Aorta (tissue), 5 donors: ENCODE results near the gene ACVR1B. TPM values are rescaled to one million over a fixed set of nuclear protein-coding genes. Genes with fewer than 3 reads are reported as not detected.
A peak's percentile ranks its signal among the peaks of the same experiment; 100 is the strongest.

Experiments used
- ATAC-seq: fragments of 200-7000 bp; cut with Tn5 transposase; one replicate; pipeline ENCODE4 v1.9.1; 2022; ENCODE audit warnings: moderate library complexity; ENCODE audit not compliant: low FRiP score
- DNase-seq, 2 donors: peaks; one replicate each; pipeline ENCODE4 v3.0.0-alpha.2; 2020
- H3K27ac ChIP-seq, 2 donors: one replicate each; pipeline ENCODE4 v1.5.1; 2013; ENCODE audit warnings: low read length in 2 of 2, mild to moderate bottlenecking in 2 of 2, moderate library complexity in 2 of 2, control low read depth in 1 of 2, inconsistent platforms in 1 of 2, low read depth in 1 of 2
- H3K27me3 ChIP-seq, 2 donors: one replicate each; pipeline ENCODE4 v1.6.1; 2013; ENCODE audit warnings: control low read depth in 1 of 2, low read length in 1 of 2, mild to moderate bottlenecking in 1 of 2, moderate library complexity in 1 of 2; ENCODE audit not compliant: insufficient read depth in 2 of 2, control insufficient read depth in 1 of 2
- H3K36me3 ChIP-seq, 2 donors: one replicate each; pipeline ENCODE4 v1.6.1; 2013; ENCODE audit warnings: control low read depth in 1 of 2, low read length in 1 of 2, mild to moderate bottlenecking in 1 of 2; ENCODE audit not compliant: insufficient read depth in 2 of 2, control insufficient read depth in 1 of 2
- H3K4me1 ChIP-seq, 2 donors: one replicate each; pipeline ENCODE4 v1.6.1; 2013; ENCODE audit warnings: low read length in 2 of 2, control low read depth in 1 of 2, mild to moderate bottlenecking in 1 of 2, moderate library complexity in 1 of 2; ENCODE audit not compliant: insufficient read depth in 2 of 2, control insufficient read depth in 1 of 2
- H3K4me3 ChIP-seq, 2 donors: one replicate each; pipeline ENCODE4 v1.5.1; 2013; ENCODE audit warnings: low read length in 2 of 2, control low read depth in 1 of 2, mild to moderate bottlenecking in 1 of 2
- H3K9me3 ChIP-seq: one replicate; pipeline ENCODE4 v1.6.1; 2013; ENCODE audit warnings: mild to moderate bottlenecking, low read length; ENCODE audit not compliant: control insufficient read depth
- WGBS, 2 donors: extraction: QIAGEN DNeasy Blood & Tissue Kit; methylation state at CpG; one replicate each; pipeline ENCODE4 v1.1.7; 2013; 5-methylcytosine and 5-hydroxymethylcytosine counted together
- intact Hi-C, 2 donors: fragments of 100-400 bp; cut with DNase I; formaldehyde crosslinking; loops; one replicate each; pipeline versions ENCODE4 v1.14.2 to v1.15.0; 2022
- polyA plus RNA-seq, 2 donors: library from polyadenylated mRNA; stranded (reverse); fragments of 200-250 nt; gene quantifications; one replicate each; pipeline ENCODE4 v1.2.3, GENCODE V29; 2013
- total RNA-seq, 2 donors: library from RNA; stranded (reverse); fragmentation: NEBNext Ultra II Directional; extraction: Animal tissue kit (Norgen Biotek cat#: 25700); gene quantifications; one replicate each; pipeline ENCODE4 v1.2.1, GENCODE V29; 2021
- donor health status: healthy with polysubstance abuse.
- donor health status: Bipolar disorder and iron deficiency.
- donor health status: DM: no; HTN: no; CAD: no.
- donor health status: DM: no; HTN: no; CAD: no.
- donor health status: DM: yes; HTN: yes; CAD: no.

The ACVR1B gene
- total and polyA plus RNA-seq, 4 donors, result 2.3 to 24.5 (median 15.4) TPM

DNA sequence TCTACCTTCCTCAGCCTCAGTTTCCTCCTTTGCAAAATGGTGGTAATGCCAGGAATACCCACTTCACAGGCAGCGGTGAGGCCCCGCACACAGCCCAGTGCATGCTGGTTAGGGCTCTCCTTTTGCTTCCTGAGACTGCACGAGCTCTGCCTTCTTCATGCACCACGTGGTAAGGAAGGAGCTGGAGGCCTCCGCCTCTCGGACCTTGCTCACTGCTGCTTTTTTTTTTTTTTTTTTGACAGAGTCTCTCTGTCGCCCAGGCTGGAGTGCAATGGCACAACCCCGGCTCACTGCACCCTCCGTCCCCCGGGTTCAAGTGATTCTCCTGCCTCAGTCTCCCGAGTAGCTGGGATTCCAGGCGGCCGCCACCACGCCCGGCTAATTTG is 73.3 kb downstream of the ACVR1B start:
- ATAC-seq, result peak; percentile 51
- intact Hi-C loops, result loop anchor here (1.0 to 2.0 kb wide), 5 partner anchors 26 to 58 kb away; partner anchors contain the start of genes ATG101 (in 1 of the 2) and NR4A1 (in 1 of the 2)
- 67 to 68% methylated on average over 15 of the region's 15 CpGs for WGBS, 2 donors
- DNase-seq, result peak in 1 of 2 donors; percentile 74
- Histone ChIP-seq H3K36me3 (no peaks in the 10 kb centered on the region), H3K27me3 (no peaks in the 10 kb centered on the region), H3K9me3 (no peaks in the 10 kb centered on the region), H3K27ac (no peak overlapping the region), H3K4me1 (no peaks in the 10 kb centered on the region), H3K4me3 (no peak overlapping the region)

DNA sequence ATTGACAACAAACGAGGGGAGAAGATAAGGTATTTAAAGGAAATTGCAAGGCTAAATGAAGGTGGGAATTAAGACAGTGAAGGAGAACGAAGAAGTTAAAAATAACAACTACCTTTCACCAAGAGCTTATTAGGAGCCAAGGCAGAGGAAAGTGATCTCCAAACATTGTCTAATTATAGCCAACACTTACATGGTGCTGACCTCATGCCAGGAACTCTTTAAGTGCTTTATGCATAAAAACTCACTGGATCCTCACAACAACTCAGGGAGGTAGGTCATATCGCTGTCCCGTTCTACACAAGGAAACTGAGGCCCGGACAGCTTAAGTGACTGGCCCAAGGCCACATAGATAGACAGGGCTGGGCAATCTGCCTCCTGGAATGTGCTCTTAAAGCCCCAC is 74.8 kb downstream of the ACVR1B start:
- Histone ChIP-seq H3K36me3 (no peaks in the 10 kb centered on the region), H3K4me1 (no peaks in the 10 kb centered on the region), H3K27me3 (no peaks in the 10 kb centered on the region), H3K4me3 (no peak overlapping the region), H3K27ac (no peak overlapping the region), H3K9me3 (no peaks in the 10 kb centered on the region)
- intact Hi-C loops, result no loop called here
- no peak for ATAC-seq
- WGBS, 2 donors, result 31 to 35% methylated on average over 5 of the region's 5 CpGs
- DNase-seq, result no peak

DNA sequence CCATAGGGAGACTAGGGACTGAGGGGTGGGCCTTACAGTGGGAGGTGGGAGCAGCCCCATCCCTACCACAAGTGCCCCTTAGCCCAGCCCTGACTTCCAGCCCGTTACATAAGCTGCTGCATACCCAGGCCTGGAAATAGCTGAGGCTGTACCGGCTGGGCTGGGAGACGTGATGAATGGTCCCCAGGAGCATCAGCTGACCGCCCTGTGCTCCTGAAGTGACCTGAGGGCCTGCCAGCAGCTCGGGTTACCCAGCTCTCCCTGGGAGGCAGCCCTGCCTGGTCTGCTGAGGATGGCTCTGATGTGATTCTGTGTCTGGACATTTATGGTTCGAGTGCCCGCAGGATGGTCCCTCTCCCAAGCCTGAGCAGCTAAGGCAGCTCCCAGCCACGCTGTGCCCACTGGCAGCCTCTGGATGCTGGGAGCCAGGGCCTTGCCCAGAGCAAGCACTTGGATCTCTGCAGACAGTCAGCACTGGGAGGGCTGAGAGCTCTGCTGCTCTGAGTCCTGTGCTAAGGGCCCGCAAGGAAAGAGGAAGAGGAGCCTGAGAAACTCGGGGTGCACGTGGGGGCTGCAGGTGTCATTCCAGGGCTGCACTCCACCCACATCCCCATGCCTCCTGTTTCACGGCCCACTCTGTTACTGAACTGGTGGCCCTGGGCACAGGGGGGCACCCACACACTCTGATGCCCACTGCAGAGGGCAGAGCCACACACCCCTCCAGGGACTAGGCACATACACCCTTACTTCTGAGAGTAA is 75.8 kb downstream of the ACVR1B start:
- H3K4me1 ChIP-seq, result peaks cover 0 to 3% of the 10 kb centered on the region in 2 donors
- no peak overlapping the region for H3K27ac ChIP-seq
- no peaks in the 10 kb centered on the region for H3K9me3 ChIP-seq
- intact Hi-C loops, result no loop called here
- no peak for DNase-seq
- no peak for ATAC-seq
- H3K36me3 ChIP-seq, result no peaks in the 10 kb centered on the region
- no peaks in the 10 kb centered on the region for H3K27me3 ChIP-seq
- no peak overlapping the region for H3K4me3 ChIP-seq
- 76 to 77% methylated on average over 12 of the region's 12 CpGs for WGBS, 2 donors

DNA sequence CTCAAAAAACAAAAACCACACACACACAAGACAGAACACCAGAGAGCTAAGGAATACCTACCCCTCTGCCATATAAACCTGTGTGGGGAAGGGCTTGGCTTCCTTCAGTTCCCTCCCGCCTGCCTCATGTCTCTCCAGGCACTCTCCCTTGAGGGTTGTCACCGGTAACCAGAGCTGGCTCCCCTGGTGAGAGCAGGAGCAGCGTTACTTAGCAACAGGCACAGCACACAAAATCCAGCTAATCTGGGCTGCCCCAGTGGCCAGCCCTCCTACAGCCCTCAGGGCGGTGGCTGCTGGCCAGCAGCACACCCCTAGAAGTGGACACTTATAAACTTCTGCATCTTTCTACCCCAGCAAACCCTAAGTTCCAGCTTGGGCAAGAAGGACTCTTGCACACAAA is 78.2 kb downstream of the ACVR1B start:
- Histone ChIP-seq H3K36me3 (no peaks in the 10 kb centered on the region), H3K27ac (no peak overlapping the region), H3K9me3 (no peaks in the 10 kb centered on the region), H3K4me3 (no peak overlapping the region), H3K27me3 (no peaks in the 10 kb centered on the region), H3K4me1 (peaks cover 0 to 4% of the 10 kb centered on the region in 2 donors)
- WGBS, 2 donors, result 28 to 32% methylated on average over 4 of the region's 4 CpGs
- ATAC-seq, result no peak
- DNase-seq, result no peak
- intact Hi-C loops, result loop anchor here in 1 of 2 donors (1.0 kb wide), 1 partner anchor 53 kb away; no protein-coding TSS in a partner anchor

DNA sequence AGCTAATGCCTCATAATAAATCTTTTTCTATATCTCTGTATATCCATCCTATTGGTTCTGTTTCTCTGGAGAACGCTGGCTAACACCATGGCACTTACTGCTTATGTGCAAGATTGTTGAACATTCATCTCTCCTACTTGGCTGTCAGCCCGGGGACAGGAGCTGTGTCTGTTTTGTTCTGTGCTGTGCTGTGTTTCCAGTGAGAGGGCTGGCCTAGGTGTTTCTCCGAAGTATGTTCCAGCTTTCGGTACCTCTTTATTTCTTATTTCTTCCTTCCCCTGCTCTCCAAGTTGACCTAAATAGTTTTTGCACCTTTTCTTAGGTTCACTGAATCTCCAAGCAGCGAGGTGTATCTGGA is 80.9 kb downstream of the ACVR1B start:
- no peak overlapping the region for H3K4me3 ChIP-seq
- no peaks in the 10 kb centered on the region for H3K27me3 ChIP-seq
- 1 to 2% methylated on average over 5 of the region's 5 CpGs for WGBS, 2 donors
- intact Hi-C loops, result loop anchor here (2.0 kb wide), 2 partner anchors 18 to 38 kb away; partner anchors contain the start of gene NR4A1 (in 1 of the 2)
- H3K9me3 ChIP-seq, result no peaks in the 10 kb centered on the region
- H3K27ac ChIP-seq, result peak overlapping the region; percentile 22 to 78
- H3K4me1 ChIP-seq, result peaks cover 0 to 4% of the 10 kb centered on the region in 2 donors
- DNase-seq (peak; percentile 73 to 81), ATAC-seq (peak; percentile 66)
- no peaks in the 10 kb centered on the region for H3K36me3 ChIP-seq

DNA sequence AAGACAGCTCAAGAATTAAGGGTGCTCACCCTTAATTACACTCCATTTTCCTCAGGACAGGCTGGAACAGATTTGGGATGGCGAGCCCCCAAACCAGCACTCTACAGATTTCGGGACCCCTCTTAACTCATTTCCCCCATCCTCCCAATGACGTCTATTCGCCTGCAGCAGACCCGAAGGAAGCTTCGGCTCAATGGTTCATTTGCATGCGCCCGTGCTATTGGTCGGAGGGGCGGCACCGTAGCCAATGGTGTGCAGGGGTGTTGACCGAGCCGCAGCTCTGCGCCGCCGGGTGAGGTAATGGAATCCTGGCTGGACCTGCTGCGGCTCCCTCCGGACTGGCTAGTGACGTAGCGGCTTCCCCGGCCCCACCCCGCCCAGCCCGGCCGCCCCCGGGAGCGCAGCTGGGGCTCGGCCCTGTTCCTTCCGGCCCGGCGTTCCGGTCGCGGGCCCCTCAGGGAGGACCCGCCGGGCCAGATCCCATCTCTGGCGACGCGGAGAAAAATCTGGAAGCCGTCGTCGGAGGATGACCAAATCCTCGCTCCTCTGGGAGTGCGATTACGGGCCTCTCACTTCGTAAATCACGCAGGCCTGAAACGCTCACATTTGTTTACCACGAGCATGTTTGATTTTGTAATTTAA is 81.4 kb downstream of the ACVR1B start:
- intact Hi-C loops, result loop anchor here (2.0 kb wide), 2 partner anchors 18 to 38 kb away; partner anchors contain the start of gene NR4A1 (in 1 of the 2)
- DNase-seq, result peak; percentile 99
- WGBS, 2 donors, result 0% methylated on average over 48 of the region's 48 CpGs
- H3K4me3 ChIP-seq, result peak overlapping the region in 1 of 2 donors; percentile 12
- H3K4me1 ChIP-seq, result peaks cover 0 to 4% of the 10 kb centered on the region in 2 donors
- no peaks in the 10 kb centered on the region for H3K27me3 ChIP-seq
- no peaks in the 10 kb centered on the region for H3K9me3 ChIP-seq
- peak; percentile 95 for ATAC-seq
- peak overlapping the region; percentile 80 to 89 for H3K27ac ChIP-seq
- no peaks in the 10 kb centered on the region for H3K36me3 ChIP-seq

DNA sequence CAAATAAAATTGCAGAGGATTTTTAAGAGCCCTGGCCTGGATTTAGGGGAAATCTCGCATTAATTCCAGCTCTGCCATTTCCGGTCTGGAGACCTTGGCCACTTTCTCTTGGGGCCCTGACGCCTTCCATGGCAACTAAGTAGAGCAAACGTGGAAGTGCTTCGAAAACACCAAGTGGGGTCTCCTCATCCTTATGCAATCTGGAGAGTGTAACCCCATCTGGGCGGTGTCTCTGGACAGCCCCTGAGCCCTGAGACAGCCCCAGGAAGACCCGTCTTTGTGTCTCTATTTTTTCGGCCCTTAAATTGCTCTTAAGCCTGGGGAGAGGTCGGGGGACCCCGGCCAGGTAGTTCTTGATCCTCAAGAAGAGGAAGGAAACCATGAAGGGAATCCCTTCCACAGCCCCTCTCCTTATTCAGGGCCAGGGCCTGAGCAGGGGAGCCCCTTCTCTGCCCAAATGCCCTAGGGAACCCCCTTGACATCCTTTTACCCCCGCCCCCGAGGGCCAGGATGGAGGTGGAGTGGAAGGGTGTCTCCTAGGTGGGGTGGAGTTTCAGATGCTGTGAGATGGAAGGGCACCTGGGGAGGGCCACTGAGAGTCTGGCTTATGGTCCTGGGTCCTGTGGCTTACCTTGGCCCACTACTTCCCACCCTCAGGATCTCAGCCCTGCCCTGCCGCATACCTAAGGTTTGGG is 82.1 kb downstream of the ACVR1B start:
- H3K4me1 ChIP-seq, result peaks cover 0 to 4% of the 10 kb centered on the region in 2 donors
- peak; percentile 2 for ATAC-seq
- intact Hi-C loops, result loop anchor here (2.0 kb wide), 2 partner anchors 17 to 37 kb away; partner anchors contain the start of gene NR4A1 (in 1 of the 2)

DNA sequence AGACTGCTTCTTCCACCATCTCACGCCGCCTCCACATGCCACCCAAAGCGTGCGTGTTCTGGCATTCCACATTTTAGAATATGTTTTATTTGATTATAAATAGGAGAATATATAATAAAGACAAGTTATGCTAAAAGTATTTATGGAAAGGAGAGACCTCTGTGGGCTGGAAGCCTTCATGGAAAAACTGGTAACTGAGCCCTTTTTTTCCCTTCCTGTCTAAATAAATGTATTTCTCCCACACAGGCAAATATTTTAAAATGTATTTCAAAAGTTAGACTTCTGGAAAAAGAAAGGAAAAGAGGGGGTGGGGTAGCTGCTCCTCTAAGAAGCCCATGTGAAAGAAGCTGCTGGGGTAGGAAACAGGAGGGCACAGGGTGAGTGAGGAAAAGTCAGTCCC is 83.7 kb downstream of the ACVR1B start:
- H3K27me3 ChIP-seq, result no peaks in the 10 kb centered on the region
- no peaks in the 10 kb centered on the region for H3K36me3 ChIP-seq
- intact Hi-C loops, result no loop called here
- H3K9me3 ChIP-seq, result no peaks in the 10 kb centered on the region
- DNase-seq (no peak), ATAC-seq (no peak)
- H3K27ac ChIP-seq, result no peak overlapping the region
- 65 to 67% methylated on average over 4 of the region's 4 CpGs for WGBS, 2 donors
- H3K4me3 ChIP-seq, result no peak overlapping the region
- H3K4me1 ChIP-seq, result peaks cover 0 to 4% of the 10 kb centered on the region in 2 donors

More for the DNA sequence above, 82.1 kb downstream of the ACVR1B start:
- no peaks in the 10 kb centered on the region for H3K27me3 ChIP-seq
- H3K27ac ChIP-seq, result peak overlapping the region; percentile 80 to 89
- no peaks in the 10 kb centered on the region for H3K9me3 ChIP-seq
- 69 to 70% methylated on average over 13 of the region's 13 CpGs for WGBS, 2 donors
- peak overlapping the region in 1 of 2 donors; percentile 12 for H3K4me3 ChIP-seq
- DNase-seq, result peak in 1 of 2 donors; percentile 73
- H3K36me3 ChIP-seq, result no peaks in the 10 kb centered on the region
